HL-60 (cell line): ENCODE measurements around the gene AUP1.

ENCODE experiments used
- CTCF ChIP-seq: IDR thresholded peaks from one replicate; pipeline ENCODE4 v1.5.1; 2011; ENCODE audit warnings: low read length, control low read depth, inconsistent platforms; ENCODE audit not compliant: insufficient read depth
- POLR2AphosphoS5 ChIP-seq: IDR thresholded peaks from 2 replicates; pipeline ENCODE4 v1.6.1; 2012; ENCODE audit warnings: low read depth
- REST ChIP-seq: IDR thresholded peaks from 2 replicates; pipeline ENCODE4 v1.6.1; 2012; ENCODE audit warnings: low read depth; ENCODE audit not compliant: insufficient replicate concordance
- SPI1 ChIP-seq: IDR thresholded peaks from 2 replicates; pipeline ENCODE4 v1.6.1; 2012; ENCODE audit warnings: low read depth, mild to moderate bottlenecking, borderline replicate concordance

- TF ChIP-seq CTCF: no peak
- no peak for TF ChIP-seq REST
- TF ChIP-seq SPI1: no peak
- TF ChIP-seq POLR2AphosphoS5: no peak
These were observed 23.9 kb downstream of the AUP1 start for GRCh38 chr2:74505448-74506246.
